ENCODE results near the gene ZNF764. TPM values are rescaled to one million over a fixed set of nuclear protein-coding genes. Genes with fewer than 3 reads are reported as not detected.

The ZNF764 gene
- total and polyA plus RNA-seq, 4 donors = 1.6 to 6.8 (median 4.2) TPM

GRCh38 chr16:30534368-30535105 lies 23.6 kb downstream of the ZNF764 start, which contains the start of gene ZNF747:
TSS of gene ZNF747 (minus strand) at chr16:30534858. CDS start at chr16:30534679, 179 bp downstream.
- TF ChIP-seq JUND (IDR thresholded peaks at IDR 0.05) (peak; percentile 46 to 56), RXRA (IDR thresholded peaks at IDR 0.05) (peak; percentile 48 to 55), NR2F2 (IDR thresholded peaks at IDR 0.05) (peak; percentile 94), CTCF (IDR thresholded peaks at IDR 0.05; ENCODE audit: low read depth, low read length, missing input control) (no peak), HNF4G (IDR thresholded peaks at IDR 0.05) (no peak), TAF1 (conservative IDR thresholded peaks at IDR 0.05) (no peak), FOXA2 (IDR thresholded peaks at IDR 0.05) (no peak), HNF4A (conservative IDR thresholded peaks at IDR 0.05) (peak; percentile 70 to 73), REST (IDR thresholded peaks at IDR 0.05) (peak; percentile 74), FOXA1 (IDR thresholded peaks at IDR 0.05) (peak; percentile 27), YY1 (IDR thresholded peaks at IDR 0.05) (peak; percentile 100), MAX (IDR thresholded peaks at IDR 0.05) (peak; percentile 85), ZBTB33 (IDR thresholded peaks at IDR 0.05) (peak; percentile 88), ATF3 (IDR thresholded peaks at IDR 0.05) (no peak), EGR1 (IDR thresholded peaks at IDR 0.05; ENCODE audit: low read depth in 2 of 2) (peak in 1 of 2 donors; percentile 93), GABPA (IDR thresholded peaks at IDR 0.05 in 1 of 2, conservative IDR thresholded peaks at IDR 0.05 in 1 of 2) (peak; percentile 34 to 86), SP1 (IDR thresholded peaks at IDR 0.05) (peak; percentile 74), RAD21 (IDR thresholded peaks at IDR 0.05) (peak; percentile 48 to 49)
- peak within 1 kb of the TSS; percentile 86 to 99 for H3K27ac ChIP-seq (ENCODE audit: low read depth in 1 of 2, low read length in 2 of 2)
- H3K27me3 ChIP-seq (ENCODE audit: control insufficient read depth in 4 of 4, insufficient read depth in 4 of 4, low read length in 3 of 4) = no peaks in the 10 kb centered on the region
- peak within 1 kb of the TSS; percentile 65 to 94 (median 81) for H3K4me3 ChIP-seq (ENCODE audit: low read depth in 1 of 3, low read length in 3 of 3)
- H3K9me3 ChIP-seq (ENCODE audit: control insufficient read depth in 4 of 4, low read length in 3 of 4) = no peaks in the 10 kb centered on the region
- peak within 1 kb of the TSS; percentile 70 to 86 for H3K9ac ChIP-seq (ENCODE audit: low read depth in 1 of 2, low read length in 2 of 2)
- under 1% methylated on average over 70 of the region's 70 CpGs for WGBS
- DNase-seq (ENCODE audit: low spot score) = peak; percentile 91
- peaks cover 0 to 6% (median 1%) of the 10 kb centered on the region in 4 donors for H3K36me3 ChIP-seq (ENCODE audit: control insufficient read depth in 4 of 4, insufficient read depth in 3 of 4, low read depth in 1 of 4, low read length in 3 of 4)
- peaks cover 7 to 39% (median 24%) of the 10 kb centered on the region in 4 donors for H3K4me1 ChIP-seq (ENCODE audit: control insufficient read depth in 4 of 4, insufficient read depth in 4 of 4, low read length in 3 of 4)
